HEK293T (cell line): ENCODE data around the gene EFNA5.

Experiments
- BHLHE40 ChIP-seq: fragments of 450-650 bp; IDR thresholded peaks from 2 replicates; pipeline ENCODE4 v1.6.1; 2016; ENCODE audit warnings: mild to moderate bottlenecking, moderate library complexity, borderline replicate concordance
- FOXA1 ChIP-seq: fragments of 450-650 bp; IDR thresholded peaks from 2 replicates; pipeline ENCODE4 v1.6.1; 2016; ENCODE audit warnings: mild to moderate bottlenecking
- FOXM1 ChIP-seq: fragments of 450-650 bp; IDR thresholded peaks from 2 replicates; pipeline ENCODE4 v1.6.1; 2017; ENCODE audit warnings: mild to moderate bottlenecking, borderline replicate concordance
- HDGF ChIP-seq: fragments of 450-650 bp; IDR thresholded peaks from 2 replicates; pipeline ENCODE4 v1.6.1; 2017; ENCODE audit warnings: antibody characterized with exemption, borderline replicate concordance
- SP1 ChIP-seq: fragments of 450-650 bp; IDR thresholded peaks from 2 replicates; pipeline ENCODE4 v1.6.1; 2017

DNA sequence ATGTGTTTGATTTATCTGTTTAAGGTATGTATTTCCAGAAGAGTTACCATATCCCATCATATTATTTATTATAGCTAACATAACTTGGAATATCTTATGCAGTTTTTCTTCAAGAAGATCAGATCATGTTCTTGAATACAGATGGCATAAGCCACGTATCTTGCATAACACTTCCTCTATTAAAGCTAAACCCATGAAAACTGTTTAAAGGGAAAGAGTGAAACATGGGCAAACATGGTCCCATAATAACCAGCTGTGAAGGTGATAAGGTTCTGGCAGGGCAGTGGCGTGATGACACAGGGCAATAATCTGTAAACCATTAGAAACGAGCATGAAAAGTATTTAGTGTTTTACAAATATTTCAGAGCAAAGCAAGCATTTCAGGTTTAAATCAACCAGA lies 34.2 kb downstream of the EFNA5 start:
- no peak for TF ChIP-seq BHLHE40
- TF ChIP-seq FOXA1 = no peak
- no peak for TF ChIP-seq FOXM1
- TF ChIP-seq SP1 = no peak
- no peak for TF ChIP-seq HDGF
